IPS-NIHi11 (cell line): Measurements from ENCODE around the gene BRD2.

Experiments used
- DNase-seq: peaks from one replicate; pipeline ENCODE4 v3.0.0; 2012; ENCODE audit warnings: mixed read lengths, low spot score

The BRD2 gene

DNA sequence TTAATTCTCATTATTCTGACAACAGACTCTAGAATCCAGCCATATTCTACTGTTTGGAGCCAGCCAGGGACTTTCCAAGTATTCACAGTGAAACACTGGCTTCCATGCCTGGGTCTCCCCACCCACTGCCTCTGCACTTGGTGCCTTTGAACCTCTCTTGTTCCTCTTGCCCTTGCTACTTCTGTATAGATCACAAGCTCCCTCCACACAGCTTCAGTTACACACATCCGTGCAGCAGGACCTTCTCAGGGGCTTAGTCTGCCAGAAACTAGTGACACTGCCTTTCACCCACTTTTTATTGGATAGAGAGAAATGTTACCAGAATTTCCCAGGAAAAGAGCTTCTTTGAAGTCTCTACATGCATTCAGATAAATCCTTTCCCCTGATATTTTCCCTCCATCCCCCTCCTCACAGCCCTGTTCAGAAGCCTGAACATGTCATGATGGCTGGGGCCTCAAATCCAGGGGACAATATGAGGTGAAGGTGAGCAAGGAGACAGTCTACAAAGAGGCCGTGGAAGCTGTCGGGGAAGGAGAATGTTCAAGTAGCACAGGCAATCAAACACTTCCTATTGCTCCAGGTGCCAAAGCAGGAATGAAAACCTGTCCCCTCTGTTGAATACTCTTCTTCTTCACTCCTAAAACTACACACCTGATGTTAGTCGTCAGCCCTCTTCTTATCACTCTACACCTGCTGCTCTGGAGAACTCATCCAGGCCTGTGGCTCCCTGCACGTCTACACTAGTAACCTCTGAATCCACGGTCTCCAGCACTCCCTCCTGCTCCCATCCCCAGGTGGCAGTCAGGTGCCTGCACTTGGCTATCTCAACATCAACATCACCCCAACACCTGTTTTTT, 61.2 kb downstream of the BRD2 start:
- no peak for DNase-seq

DNA sequence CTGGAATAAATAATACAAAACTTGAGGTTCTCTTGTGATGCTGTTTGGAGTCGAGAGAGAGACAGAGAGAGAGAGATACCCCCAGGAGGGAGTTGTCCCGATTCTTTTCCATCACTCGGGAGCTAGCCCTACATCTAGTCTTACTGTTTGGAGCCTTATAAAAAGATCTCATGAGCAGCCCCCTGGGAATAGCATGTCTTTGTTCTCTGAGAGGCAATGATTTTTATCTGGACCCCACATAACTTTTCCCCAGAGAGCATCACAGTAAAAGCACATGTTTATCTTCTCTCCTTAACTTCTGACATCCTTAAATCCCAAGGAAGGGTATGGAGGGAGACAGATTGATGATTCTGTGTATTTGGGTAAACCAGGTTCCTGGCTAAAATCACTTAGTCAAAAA, 61.9 kb downstream of the BRD2 start:
- DNase-seq: no peak
